Measurements from ENCODE around the gene GFM1.
A peak's percentile ranks its signal among the peaks of the same experiment; 100 is the strongest.

Gene GFM1

GRCh38 chr3:158640646-158641045 lies 3.7 kb upstream of the GFM1 start:
- no peak for DNase-seq (ENCODE audit: low read depth in 2 of 2)
- no peak for TF ChIP-seq CTCF (IDR thresholded peaks at IDR 0.05; ENCODE audit: low read depth, low read length)
- H3K4me3 ChIP-seq (replicated peaks in 1 of 2; ENCODE audit: low read depth in 2 of 2, low read length in 2 of 2) = no peak overlapping the region

GRCh38 chr3:158642005-158642404 lies 2.3 kb upstream of the GFM1 start:
- H3K4me3 ChIP-seq (replicated peaks in 1 of 2; ENCODE audit: low read depth in 2 of 2, low read length in 2 of 2) = no peak overlapping the region
- DNase-seq (ENCODE audit: low read depth in 2 of 2) = no peak
- TF ChIP-seq CTCF (IDR thresholded peaks at IDR 0.05; ENCODE audit: low read depth, low read length) = no peak

- DNase-seq (ENCODE audit: low read depth in 2 of 2) = peak in 1 of 2 donors; percentile 8
- no peak for TF ChIP-seq CTCF (IDR thresholded peaks at IDR 0.05; ENCODE audit: low read depth, low read length)
- H3K4me3 ChIP-seq (replicated peaks in 1 of 2; ENCODE audit: low read depth in 2 of 2, low read length in 2 of 2) = no peak overlapping the region
Measured at GRCh38 chr3:158642474-158643210, 1.7 kb upstream of the GFM1 start.

GRCh38 chr3:158649791-158650190 lies 5.5 kb downstream of the GFM1 start:
- no peak for DNase-seq (ENCODE audit: low read depth in 2 of 2)
- H3K4me3 ChIP-seq (replicated peaks in 1 of 2; ENCODE audit: low read depth in 2 of 2, low read length in 2 of 2) = no peak overlapping the region
- no peak for TF ChIP-seq CTCF (IDR thresholded peaks at IDR 0.05; ENCODE audit: low read depth, low read length)

DNA sequence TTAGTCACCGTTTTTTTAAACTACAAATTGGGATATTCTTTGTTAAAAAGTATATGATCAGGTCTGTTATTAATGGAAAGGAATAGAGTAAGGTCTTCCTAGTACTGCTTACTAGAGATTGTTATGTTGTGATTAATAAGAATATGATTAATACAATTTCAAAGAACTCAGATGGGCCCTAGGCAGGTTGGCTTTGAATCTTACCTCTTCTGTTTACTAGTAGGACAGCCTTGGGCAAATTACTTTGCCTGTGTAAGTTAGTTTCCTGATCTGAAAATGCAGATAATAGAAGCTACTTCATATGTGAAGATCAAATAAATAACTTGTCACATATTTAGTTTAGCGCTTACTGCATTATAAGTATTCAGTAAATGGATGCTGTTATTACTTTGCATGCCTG lies 6.9 kb downstream of the GFM1 start:
- DNase-seq (ENCODE audit: low read depth in 2 of 2) = no peak
- H3K4me3 ChIP-seq (replicated peaks in 1 of 2; ENCODE audit: low read depth in 2 of 2, low read length in 2 of 2) = no peak overlapping the region
- no peak for TF ChIP-seq CTCF (IDR thresholded peaks at IDR 0.05; ENCODE audit: low read depth, low read length)

DNA sequence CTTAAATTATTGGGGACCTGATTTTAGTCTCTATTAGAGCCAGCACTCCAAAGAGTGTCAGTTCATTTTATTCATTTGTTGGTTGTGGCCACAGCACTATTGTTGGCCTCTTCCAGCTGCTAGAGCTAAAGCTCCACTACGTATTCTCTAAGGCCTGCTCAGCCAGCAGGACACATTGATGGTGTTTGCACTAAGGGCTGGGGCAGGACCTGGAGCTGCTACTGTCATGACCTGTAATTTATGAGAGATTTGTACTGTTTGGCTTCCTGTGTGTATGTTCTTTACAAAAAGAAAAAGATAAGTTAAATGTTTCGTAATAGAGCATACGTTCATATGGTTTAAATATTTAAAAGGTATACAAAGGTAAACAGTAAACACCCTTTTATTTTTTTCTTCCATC lies 8.1 kb downstream of the GFM1 start:
- H3K4me3 ChIP-seq (replicated peaks in 1 of 2; ENCODE audit: low read depth in 2 of 2, low read length in 2 of 2) = no peak overlapping the region
- DNase-seq (ENCODE audit: low read depth in 2 of 2) = no peak
- TF ChIP-seq CTCF (IDR thresholded peaks at IDR 0.05; ENCODE audit: low read depth, low read length) = no peak

DNA sequence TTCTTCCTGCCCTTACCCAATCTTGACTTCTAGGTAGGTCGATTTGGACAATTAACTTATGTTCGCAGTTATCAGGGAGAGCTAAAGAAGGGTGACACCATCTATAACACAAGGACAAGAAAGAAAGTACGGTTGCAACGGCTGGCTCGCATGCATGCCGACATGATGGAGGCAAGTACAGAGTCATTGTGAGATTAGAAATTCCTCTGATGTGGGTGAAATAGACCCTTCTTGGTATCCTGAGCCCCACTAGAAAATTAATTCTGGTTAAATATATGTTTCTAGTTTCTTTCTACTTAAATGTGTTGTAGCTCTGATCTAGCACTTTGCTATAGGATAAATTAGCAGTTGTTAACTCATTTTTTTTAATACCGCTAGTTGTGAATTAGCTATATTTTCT lies 14.6 kb downstream of the GFM1 start:
- no peak overlapping the region for H3K4me3 ChIP-seq (replicated peaks in 1 of 2; ENCODE audit: low read depth in 2 of 2, low read length in 2 of 2)
- DNase-seq (ENCODE audit: low read depth in 2 of 2) = no peak
- no peak for TF ChIP-seq CTCF (IDR thresholded peaks at IDR 0.05; ENCODE audit: low read depth, low read length)
